NCI-H526 (cell line): ENCODE data around the gene EME1.
A peak's percentile ranks its signal among the peaks of the same experiment; 100 is the strongest.

Source experiments
- DNase-seq, 2 experiments: peaks; one replicate each; lab custom pipeline; 2025; lab: John Stamatoyannopoulos, UW

Gene EME1, protein sequence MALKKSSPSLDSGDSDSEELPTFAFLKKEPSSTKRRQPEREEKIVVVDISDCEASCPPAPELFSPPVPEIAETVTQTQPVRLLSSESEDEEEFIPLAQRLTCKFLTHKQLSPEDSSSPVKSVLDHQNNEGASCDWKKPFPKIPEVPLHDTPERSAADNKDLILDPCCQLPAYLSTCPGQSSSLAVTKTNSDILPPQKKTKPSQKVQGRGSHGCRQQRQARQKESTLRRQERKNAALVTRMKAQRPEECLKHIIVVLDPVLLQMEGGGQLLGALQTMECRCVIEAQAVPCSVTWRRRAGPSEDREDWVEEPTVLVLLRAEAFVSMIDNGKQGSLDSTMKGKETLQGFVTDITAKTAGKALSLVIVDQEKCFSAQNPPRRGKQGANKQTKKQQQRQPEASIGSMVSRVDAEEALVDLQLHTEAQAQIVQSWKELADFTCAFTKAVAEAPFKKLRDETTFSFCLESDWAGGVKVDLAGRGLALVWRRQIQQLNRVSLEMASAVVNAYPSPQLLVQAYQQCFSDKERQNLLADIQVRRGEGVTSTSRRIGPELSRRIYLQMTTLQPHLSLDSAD

DNA sequence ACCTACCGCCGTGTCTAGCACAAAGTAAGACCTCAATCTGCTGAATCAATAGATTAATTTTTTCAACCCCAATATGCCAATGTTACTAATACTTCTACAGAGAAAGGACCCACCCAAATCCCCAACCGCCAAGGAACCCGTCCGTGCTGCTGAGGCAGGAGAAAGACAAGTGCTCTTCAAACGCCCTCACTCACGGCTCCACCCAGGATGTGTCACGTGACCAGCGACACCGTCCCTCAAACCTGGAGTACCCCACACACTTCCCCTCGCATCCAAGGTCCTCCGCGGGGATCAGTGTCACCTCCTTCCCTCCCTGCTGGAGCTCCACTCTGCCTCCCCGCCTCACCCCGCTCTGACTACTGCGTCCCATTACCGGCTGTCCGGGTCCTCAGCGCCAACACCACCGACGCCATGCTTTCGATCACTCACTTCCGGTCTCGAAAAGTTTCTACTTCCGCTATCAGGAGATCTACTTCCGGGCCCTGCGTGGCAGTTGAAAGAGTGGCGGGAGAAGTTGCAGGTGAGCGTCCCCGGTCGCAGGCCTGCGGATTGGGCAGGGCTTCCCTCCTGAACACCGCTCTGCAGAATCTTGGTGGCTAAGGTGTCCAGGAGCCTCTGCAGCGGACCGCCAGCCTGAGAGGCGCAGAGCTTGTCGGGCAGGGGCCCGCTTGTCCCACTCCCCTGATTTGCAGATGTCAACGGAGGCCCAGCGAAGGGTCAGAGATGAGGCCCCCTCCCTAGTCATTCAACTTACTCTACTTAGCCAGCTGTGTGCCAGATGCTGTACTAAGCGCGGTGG, at the start of gene EME1, which contains the start of gene MRPL27:
EME1 (plus strand) TSS at position 472 of the 799 bp plus-strand sequence. CDS start 1,980 bp downstream, outside the sequence.
MRPL27 (minus strand) TSS at position 427 of the 799 bp plus-strand sequence; CDS start at position 413, 14 bp downstream.
- peak; percentile 90 to 96 for DNase-seq

DNA sequence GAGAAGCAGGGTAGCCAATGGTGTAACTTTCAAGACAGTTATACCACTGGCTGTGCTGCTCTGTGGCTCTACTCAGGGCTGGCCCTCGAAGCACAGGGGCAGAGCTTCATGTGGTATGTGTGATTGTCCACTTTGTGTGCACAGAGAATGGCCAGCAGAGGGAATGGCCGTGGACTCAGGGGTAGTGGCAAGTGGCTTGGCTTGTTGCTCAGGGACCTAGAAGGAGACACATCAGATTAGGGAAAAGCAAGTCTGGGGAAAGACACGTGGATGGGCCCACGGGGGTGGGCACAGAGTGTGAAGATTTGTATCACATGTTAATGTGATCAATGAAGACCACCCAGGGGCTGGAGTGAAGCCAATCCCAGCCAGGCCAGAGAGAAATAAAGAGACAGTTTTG, 47.1 kb upstream of the EME1 start:
- DNase-seq, result no peak

DNA sequence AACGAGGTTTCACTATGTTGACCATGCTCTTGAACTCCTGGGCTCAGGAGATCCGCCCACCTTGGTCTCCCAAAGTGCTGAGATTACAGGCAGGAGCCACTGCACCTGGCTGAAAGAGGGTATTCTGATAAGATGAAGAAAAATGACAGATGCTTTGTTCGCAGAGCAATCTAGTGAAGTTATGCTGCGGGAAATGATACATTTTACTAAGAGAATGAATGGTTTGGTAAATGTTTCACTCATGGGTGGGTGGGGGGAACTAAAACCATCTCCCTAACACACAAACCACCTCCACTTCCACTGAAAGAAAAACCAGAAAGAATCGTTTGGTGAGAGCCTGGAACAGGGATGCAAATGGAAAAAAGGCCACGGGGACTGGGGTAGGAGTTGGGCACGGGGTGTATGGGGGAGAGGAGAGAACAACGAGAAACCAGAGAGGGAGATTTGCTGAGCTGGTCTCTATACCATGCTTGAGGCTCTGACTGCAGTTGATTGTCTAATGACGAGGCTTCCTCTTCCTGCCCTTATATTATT, 46.1 kb upstream of the EME1 start:
- no peak for DNase-seq

DNA sequence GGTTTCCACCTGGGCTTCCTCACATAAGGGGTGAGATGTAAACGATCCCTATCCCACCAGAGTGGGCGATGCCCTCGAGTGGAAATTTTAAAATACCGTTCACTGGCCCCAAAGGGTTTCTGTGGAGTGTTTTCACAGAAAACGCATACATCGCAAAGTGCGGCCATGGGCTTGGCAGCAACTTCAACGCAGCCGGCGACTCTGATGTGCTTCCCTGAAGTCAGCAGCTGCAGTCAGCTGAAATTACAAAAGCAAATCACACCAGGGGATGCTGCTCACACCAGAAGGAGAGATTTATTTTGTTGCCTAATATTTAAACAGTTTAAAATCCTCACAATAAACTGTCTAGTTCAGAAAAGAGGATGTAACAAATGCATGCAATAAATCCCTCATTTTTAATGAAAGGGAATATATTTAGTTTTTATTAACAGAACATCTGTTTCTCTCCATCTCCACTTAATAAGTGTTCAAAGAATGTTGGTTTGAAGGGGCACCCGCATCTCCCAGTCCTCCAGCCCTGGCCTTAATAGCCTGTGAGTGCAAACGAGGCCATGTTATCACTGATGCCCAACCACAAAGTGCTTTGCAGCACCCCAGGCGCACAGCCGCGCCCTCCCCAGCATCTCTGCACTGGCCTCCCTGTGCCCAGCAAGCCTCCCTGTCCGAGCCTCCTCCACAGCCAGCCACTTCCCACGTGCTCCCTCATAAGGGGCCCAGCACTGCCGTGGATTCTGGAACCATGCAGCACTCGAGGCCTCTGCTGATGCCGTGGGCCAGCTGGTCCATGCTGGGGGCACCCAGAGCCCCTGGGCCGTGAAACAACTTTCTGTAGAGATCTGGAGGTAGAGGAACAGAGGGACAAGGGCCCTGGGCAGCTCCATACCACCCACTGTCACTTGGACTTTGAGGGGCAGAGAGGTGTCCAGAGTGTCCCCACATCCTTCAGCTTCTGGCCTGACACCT, 44.4 kb upstream of the EME1 start:
- DNase-seq, result no peak

DNA sequence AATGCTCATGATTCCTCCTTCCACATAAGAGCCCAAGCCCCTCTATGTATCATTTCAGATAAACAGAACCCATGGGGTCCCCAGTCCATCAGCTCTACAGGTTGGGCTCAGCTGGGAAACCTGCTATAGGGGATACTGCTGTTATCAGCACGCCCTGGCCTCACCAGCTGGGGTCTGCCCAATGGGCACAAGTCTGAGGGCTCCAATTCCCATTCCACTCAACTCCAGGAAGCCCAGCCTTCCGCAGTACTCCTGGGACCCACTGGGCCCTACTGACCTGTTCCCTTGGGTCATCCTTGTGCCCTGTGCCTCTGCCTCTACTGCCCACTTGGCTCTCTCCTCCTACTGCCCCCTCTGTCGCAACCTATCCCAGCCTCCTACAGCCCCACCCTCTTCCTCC, 43.3 kb upstream of the EME1 start:
- DNase-seq, result no peak

DNA sequence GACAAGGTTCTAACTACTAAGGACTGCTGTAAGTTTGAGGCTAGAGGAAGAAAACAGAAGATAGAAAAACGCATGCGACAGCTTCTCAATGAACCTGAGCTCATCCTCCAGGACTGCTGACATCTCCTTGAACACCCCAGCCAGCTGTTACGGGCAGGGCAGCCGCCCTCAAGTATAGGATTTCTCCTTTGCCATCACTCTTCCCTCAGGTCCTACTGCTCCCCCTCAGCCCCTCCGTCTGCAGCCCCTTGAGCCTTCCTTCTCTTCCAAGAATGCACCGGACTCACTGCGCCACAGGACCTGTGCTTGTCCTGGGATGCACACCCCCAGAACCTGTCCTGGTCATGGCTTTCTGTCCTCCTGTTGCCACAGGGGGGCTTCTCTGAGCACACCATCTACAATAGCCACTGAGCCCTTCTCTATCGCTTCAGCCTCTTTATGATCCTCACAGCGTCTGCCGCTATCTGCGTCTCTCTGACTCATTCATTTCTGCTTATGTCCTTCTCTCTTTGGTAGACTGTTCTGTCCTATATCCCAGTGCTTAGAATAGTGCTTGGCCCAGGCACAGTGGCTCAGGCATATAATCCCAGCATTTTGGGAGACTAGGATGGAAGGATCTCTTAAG, 42.8 kb upstream of the EME1 start:
- DNase-seq, result no peak

DNA sequence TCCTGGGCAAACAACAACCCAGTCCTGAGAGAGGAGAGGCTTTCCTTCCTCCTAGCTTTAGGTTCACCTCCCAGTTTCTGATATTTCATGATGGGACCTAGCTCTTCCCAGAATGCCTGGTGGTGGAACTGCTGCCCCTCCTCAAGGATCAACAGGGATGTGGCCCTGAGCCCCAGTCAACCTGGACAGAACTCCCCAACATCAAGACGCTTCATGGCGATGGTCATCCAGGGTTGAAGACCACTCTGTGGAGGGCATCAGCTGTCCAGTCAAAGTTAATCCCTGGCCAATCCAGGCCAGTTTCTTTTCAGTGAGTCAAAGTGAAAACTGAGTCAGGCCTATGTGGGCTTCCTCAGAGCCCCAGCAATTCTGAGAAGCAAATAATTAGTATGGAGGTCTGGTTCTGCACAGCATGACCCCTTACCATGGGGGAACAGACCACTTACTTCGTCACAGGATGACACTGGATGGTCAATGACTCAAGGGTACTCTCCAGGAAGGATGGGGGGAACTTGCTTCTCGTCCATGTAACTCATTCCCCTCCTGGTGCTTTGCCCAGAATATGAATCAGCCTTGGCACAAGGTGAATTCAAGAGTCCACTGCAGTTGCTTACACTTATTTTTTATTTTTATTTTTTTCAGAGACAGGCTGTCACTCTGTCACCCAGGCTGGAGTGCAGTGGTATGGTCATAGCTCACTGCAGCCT, 41.8 kb upstream of the EME1 start:
- DNase-seq, result no peak

DNA sequence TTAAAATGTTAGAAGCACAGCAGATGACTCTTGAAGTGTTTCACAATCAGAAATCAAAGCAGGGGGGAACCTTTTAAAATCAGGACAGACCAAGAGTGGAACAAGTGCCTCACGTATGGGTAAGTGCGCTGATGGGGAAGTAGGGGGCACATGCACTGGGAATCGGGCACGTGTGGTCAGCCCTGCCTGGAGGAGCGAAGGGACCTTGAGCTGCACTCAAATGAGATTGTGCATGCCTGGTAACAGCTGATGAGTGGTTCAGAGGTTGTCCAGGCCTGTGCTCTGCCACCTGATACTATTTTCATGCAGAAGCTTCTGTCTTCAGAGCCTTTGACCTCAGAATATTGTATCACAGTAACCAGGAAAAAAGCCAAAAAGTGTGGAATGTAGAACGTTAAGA, 40.8 kb upstream of the EME1 start:
- no peak for DNase-seq

DNA sequence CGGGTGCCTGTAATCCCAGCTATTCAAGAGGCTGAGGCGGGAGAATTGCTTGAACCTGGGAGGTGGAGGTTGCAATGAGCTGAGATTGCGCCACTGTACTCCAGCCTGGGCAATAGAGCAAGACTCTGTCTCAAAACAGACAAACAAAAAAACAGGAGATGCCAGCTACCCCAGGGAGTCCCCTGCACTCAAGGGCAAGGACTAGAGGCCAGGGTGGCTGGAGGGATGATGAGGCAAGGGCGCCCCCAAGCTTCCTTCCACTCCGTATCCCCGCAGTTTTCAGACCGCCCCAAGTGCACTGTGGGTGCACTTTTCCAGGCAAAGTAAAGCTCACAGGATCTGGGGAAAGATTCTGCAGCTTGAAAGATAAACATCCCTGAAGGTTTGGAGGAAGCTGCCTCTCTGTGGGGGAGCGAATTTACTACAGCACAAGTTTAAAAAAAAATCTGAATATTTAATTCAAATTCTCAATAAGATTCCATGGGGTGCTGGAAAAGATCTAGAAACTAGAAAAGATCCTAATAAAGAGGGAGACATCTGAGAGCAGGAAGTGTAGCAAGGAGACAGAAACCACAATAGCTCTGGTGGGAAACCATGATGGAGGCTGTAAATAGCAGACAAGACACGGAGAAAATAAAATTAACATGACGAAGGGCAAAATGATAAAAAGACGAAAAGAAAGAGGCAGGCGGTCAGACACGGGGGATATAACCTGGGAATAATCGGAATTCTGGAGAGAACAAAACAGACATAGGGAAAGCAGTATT, 39.6 kb upstream of the EME1 start:
- peak in 1 of 2 experiments; percentile 16 for DNase-seq

DNA sequence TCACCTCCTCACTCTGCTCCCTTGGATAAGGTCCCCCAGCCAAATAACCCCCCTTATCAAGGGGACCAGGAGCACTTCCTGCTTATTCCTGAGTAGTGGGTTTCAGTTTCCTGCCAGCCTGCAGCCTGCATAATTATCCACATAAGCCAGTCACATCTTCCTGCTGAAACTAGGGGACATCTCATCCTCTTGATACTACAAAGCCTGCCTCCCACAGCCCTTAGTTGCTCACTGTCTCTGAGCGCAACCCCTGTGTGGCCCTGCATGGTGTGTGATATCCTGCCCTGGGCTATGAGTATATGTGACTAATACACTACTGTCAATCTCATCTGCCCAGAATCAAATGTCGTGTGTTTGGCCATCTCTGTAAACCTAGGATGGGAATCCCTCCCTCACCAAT, 35.1 kb upstream of the EME1 start:
- no peak for DNase-seq

DNA sequence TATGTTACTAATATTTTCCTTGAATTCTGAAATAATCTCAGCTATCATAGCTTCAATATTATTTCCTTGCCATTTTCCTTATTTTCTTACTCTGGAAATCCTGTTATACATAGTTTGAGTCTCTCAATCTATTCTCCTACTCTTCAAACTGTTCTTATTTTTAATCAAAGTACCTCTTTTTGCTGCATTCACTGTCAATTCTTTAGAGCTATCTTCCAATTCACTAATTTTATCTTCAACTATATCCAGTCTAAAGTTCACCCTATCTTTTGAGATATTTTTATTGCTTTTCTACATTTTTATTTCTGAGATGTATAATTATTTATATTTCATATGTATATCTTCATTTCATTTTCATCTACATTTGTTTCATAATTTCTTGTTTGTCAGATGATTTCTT, 34.4 kb upstream of the EME1 start:
- no peak for DNase-seq

DNA sequence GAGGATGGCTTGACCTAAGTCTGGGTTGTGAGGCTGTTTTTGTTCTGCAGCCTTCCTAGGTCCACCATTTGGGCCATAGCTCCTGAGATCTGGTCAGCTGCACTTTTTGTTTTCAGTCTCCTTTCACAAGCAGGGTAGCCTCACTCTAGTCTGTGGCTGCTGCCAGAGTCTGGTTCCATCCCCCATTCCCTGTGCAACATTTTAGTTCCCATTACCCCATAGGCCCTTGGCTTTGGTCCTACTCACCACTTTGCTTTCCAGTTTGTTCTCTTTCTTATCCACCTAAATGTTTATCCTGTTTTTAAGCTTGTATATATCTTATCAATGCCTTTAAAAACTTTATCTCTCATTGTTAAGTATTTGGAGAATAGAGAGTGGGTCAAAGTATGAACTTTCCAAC, 33.6 kb upstream of the EME1 start:
- DNase-seq, result no peak

DNA sequence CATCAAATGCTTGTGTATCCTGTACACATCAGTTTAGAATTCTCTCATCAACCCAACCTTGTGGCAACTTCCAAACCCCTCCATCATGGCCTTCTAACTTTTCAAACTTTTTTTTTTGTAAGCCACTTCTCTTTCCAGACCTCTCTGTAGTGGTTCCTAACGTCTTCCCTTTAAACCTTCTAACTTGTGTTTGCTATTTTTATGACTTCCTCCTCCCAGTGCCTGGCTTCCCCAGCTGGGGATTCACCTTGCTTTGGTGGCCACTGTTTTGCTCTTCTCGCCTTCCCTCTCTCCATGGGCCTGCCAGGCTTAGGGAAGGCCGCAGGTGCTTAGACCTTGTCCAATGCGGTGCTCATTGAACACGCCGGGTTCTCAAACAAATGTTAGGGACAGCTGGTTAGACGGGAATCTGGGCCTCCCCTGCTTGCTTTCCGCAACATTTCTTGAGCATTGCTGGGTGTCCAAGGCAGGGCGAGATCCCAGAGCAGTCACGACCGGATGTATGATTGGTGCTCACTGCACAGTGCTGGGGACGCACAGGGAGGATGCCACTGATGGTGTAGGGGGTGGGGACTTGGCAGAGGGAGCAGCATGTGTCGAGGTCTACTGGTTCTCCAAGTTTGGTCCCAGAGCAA, 28.2 kb upstream of the EME1 start:
- DNase-seq, result no peak

DNA sequence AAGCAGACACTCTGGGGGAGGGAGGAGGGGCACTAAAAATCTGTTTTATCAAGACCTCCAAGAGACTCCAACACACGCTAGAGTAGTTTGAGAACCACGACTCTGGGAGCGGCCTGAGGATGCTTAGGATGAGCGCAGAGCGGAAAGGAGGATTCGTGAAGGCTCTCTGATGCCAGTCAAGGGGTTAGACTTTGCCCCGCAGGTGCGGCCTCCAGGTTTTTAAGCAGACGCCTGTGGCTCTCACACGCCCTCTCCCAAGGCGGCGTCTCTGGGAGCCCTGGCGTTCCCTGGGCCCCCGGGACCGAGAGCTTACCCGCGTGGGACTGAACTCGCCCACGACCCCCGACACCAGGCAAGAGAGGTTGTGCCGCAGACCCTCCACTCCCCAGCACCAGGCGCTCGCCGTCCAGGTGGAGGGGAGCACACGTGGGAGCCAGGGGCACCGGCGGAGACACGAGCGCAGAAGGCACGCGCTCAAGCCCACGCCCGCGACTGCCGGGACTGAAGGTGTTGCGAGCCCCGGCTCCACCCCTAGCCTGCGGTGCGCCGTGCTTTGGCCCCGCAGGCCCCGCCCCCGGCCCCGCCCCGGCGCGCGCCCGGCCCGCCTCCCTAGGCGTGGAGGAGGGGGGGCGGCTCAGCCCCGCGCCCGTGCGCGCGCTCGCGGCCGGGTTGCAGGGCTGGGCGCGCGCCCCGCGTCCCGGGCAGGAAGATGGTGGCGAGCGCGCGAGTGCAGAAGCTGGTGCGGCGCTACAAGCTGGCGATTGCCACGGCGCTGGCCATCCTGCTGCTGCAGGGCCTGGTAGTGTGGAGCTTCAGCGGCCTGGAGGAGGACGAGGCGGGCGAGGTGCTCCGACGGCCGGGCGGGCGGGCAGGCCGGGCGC, 27.4 kb upstream of the EME1 start, which contains the start of gene XYLT2:
XYLT2 (plus strand) TSS at position 695 of the 881 bp plus-strand sequence; CDS start at position 710, 15 bp downstream.
- DNase-seq, result peak; percentile 31 to 94

DNA sequence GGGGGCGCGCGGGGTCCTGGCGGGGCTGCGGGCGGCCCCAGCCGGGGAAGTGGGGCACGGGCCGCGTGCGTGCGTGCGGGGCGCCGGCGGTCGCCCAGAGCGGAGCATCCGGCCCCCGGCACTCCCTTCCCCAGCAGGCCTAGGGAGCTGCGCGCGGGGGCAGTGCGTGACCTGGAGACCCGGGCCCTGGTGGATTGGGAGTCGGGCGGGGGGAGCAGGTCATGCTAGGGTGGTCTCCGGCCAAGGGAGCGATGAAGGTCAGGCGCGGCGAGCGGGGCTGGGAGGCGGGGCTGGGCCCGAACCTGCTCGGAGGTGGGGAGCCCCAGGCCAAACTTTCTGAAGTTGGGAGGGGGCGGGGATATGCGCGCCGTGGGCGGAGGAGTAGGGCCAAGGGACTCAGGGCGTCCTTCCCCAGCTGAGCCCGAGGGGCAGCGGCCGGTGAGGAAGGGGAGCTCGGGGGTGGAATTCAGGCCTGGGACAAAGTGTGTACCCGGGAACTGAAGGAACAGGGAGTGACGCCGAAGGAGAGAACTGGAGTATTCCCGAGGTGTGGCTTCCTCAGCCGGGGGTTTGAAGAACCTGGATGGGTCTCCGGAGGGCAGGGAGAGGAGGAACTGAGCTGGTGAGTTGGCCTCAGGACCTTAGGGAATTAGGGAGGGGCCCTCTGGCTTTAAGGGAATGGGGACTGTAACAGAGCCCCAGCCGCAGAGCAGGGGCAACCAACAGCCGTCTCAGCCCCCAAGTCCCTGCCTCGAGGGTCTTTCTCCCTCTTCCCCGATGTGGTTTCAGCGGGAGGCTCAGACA, 26.5 kb upstream of the EME1 start:
- DNase-seq, result peak in 1 of 2 experiments; percentile 60

DNA sequence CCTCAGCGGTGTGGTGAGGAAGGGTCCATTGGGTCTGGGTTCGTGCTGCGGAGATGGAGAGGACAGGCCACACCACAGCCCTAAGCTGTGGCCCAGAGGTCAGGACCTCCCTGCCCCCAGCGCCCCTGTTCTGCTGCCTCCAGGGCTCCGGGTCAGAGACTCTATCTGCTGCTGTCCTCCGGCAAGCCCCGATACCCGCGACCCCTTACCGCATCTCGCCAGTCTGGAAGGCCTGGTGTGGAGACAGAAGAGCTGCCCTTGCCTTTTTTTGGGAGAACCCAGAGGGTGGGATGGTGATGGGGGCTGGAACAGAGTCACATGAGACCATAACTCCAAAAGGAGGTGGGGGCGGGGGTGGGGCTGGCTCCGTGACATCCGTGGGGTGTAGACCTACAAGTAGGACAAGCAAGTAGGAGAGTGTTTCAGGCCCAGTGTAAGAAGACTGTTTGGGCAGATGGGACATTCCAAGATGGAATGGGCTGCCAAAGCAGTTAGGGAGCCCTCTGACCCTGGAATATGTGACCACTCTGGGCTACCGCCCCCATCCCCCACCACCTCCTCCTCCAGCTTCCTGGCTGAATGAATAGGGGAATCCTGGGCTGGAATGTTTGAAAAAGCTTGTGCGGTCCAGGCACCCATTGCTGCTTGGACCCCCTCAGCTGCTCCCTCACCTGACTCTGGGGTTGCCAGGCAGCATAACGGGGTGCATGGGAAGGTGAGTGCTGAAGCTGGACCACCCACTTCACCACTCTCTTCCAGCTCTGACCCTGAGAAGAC, 25.7 kb upstream of the EME1 start:
- DNase-seq, result no peak
